ENCODE data around the gene EFCAB14. TPM values are rescaled to one million over a fixed set of nuclear protein-coding genes. Genes with fewer than 3 reads are reported as not detected.
"Not testable (repeated sequence)": the region's sequence is repeated elsewhere in the genome, so short reads cannot be mapped to it uniquely, and the experiment has no call there.

The EFCAB14 gene
- total and polyA plus RNA-seq, 7 donors = 21.1 to 63.3 (median 52.0) TPM

- 79 to 84% (median 82%) methylated on average over 9 of the region's 9 CpGs for WGBS, 3 donors
- H3K27ac ChIP-seq = no peak overlapping the region
- ATAC-seq (no peak), DNase-seq (no peak)
- H3K36me3 ChIP-seq (ENCODE audit: insufficient read depth in 1 of 2, low read depth in 1 of 2) = peaks cover 12 to 87% of the 10 kb centered on the region in 2 donors
- no peaks in the 10 kb centered on the region for H3K4me1 ChIP-seq
- no peaks in the 10 kb centered on the region for H3K27me3 ChIP-seq (ENCODE audit: insufficient read depth in 3 of 3, low read length in 2 of 3)
- no peak overlapping the region for H3K4me3 ChIP-seq
- intact Hi-C loops (cut with DNase I) = no loop called here
- no peaks in the 10 kb centered on the region for H3K9me3 ChIP-seq
- TF ChIP-seq CTCF (IDR thresholded peaks at IDR 0.05) = no peak
Measured at GRCh38 chr1:46705408-46705807, 13.5 kb downstream of the EFCAB14 start.

DNA sequence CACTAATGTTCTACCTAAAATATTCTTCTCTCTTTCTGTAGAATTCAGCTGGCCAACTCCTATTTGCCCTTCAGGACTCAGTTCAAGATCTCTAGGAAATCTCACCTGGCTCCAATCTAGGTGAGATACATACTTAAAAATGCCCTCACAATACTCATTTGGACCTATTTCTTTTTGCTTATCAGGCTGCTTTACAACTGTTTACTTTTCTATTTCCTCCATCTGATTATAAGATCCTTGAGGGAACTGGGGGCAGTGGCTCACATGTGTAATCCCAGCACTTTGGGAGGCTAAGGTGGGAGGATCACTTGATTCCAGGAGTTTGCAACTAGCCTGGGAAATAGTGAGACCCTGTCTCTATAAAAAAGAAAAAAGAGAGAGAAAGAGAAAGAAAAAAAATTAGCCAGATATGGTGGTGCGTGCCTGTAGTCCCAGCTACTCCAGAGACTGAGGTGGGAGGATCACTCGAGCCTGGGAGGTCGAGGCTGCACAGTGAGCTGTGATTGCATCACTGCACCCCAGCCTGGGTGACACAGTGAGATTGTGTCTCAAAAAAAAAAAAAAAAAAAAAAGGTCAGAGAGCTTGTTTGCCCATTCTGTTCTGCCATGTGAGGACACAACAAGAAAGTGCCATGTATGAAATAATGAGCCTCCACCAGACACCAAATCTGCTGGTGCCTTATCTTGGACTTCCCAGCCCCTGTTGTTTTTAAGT, 14.8 kb downstream of the EFCAB14 start:
- Histone ChIP-seq H3K4me1 (peaks cover 6% of the 10 kb centered on the region), H3K27me3 (ENCODE audit: insufficient read depth in 3 of 3, low read length in 2 of 3) (no peaks in the 10 kb centered on the region), H3K27ac (no peak overlapping the region), H3K4me3 (no peak overlapping the region), H3K9me3 (no peaks in the 10 kb centered on the region), H3K36me3 (ENCODE audit: insufficient read depth in 1 of 2, low read depth in 1 of 2) (peaks cover 9 to 78% of the 10 kb centered on the region in 2 donors)
- no peak for TF ChIP-seq CTCF (IDR thresholded peaks at IDR 0.05)
- intact Hi-C loops (cut with DNase I) = no loop called here
- no peak for ATAC-seq
- no peak for DNase-seq
- WGBS, 3 donors = 78 to 90% (median 88%) methylated on average over 3 of the region's 3 CpGs

DNA sequence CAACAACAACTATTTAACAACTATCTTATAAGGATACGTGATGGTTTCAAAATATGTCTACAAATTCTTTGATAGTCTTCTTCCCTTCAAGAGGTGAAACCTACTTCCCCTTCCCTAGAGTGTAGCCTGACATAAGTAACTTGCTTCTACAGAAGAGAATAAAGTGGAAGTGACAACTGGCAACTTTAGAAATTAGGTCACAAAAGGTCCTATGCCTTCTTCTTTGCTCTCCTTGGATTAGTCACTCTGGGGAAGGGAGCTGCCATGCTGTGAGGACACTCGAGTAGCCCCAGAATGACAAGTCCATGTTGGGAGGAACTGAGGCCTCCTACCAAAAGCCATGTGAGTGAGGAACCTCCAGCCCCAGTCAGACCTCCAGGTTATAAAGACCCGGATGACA, 19.2 kb downstream of the EFCAB14 start:
- Histone ChIP-seq H3K27me3 (ENCODE audit: insufficient read depth in 3 of 3, low read length in 2 of 3) (no peaks in the 10 kb centered on the region), H3K36me3 (ENCODE audit: insufficient read depth in 1 of 2, low read depth in 1 of 2) (peaks cover 3 to 67% of the 10 kb centered on the region in 2 donors), H3K4me1 (peaks cover 6% of the 10 kb centered on the region), H3K9me3 (no peaks in the 10 kb centered on the region), H3K27ac (no peak overlapping the region), H3K4me3 (no peak overlapping the region)
- WGBS, 3 donors = 57 to 64% (median 59%) methylated on average over 3 of the region's 3 CpGs
- DNase-seq (no peak), ATAC-seq (peak in 2 of 4 donors; percentile 28 to 40)
- intact Hi-C loops (cut with DNase I) = no loop called here
- no peak for TF ChIP-seq CTCF (IDR thresholded peaks at IDR 0.05)

DNA sequence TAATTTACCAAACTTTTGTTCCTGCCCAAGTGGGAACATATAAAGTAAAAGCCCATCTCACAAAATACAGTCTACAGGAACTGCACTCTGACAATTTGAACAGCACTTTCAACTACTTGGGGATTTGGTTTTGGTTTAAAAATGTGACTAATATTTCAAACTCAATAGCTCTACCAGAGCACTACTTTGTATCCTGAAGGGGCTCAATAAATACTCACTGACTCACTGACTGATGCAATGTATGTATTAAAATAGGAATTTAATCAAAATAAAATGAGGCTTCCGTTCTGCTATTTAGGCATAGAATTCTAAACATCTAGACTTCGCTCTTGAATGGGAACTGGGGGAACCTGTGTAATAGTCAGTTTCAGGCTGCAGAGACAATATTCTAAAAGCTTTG, 21.9 kb downstream of the EFCAB14 start:
- 93 to 96% (median 96%) methylated on average over 2 of the region's 2 CpGs for WGBS, 3 donors
- Histone ChIP-seq H3K36me3 (ENCODE audit: insufficient read depth in 1 of 2, low read depth in 1 of 2) (peaks cover 3 to 49% of the 10 kb centered on the region in 2 donors), H3K27me3 (ENCODE audit: insufficient read depth in 3 of 3, low read length in 2 of 3) (no peaks in the 10 kb centered on the region)

DNA sequence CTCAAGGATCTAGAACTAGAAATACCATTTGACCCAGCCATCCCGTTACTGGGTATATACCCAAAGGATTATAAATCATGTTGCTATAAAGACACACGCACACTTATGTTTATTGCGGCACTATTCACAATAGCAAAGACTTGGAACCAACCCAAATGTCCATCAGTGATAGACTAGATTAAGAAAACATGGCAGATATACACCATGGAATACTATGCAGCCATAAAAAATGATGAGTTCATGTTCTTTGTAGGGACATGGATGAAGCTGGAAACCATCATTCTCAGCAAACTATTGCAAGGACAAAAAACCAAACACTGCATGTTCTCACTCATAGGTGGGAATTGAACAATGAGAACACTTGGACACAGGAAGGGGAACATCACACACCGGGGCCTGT, 24.2 kb downstream of the EFCAB14 start:
- H3K4me3 ChIP-seq; intact Hi-C loops (cut with DNase I); H3K9me3 ChIP-seq; H3K27ac ChIP-seq; ATAC-seq; DNase-seq; H3K27me3 ChIP-seq (ENCODE audit: insufficient read depth in 3 of 3, low read length in 2 of 3): not testable (repeated sequence)
- Histone ChIP-seq H3K4me1 (peaks cover 20% of the 10 kb centered on the region), H3K36me3 (ENCODE audit: insufficient read depth in 1 of 2, low read depth in 1 of 2) (peaks cover 8 to 53% of the 10 kb centered on the region in 2 donors)
- WGBS, 3 donors = 91 to 96% (median 93%) methylated on average over 4 of the region's 4 CpGs

More for the DNA sequence above, 21.9 kb downstream of the EFCAB14 start:
- no peak for ATAC-seq
- intact Hi-C loops (cut with DNase I) = no loop called here
- H3K4me3 ChIP-seq = no peak overlapping the region
- H3K4me1 ChIP-seq = peaks cover 17% of the 10 kb centered on the region
- H3K9me3 ChIP-seq = no peaks in the 10 kb centered on the region
- DNase-seq = no peak
- H3K27ac ChIP-seq = no peak overlapping the region
- no peak for TF ChIP-seq CTCF (IDR thresholded peaks at IDR 0.05)

Measured in psoas muscle (tissue), 8 donors.